Stimulated activated CD8-positive, alpha-beta memory T cell treated with anti-CD3 and anti-CD28 coated beads, Interleukin-4, amount 100 ng/mL, for 24 hours (primary cell): ENCODE measurements around the gene SPINK5.
"Not testable (repeated sequence)": the region's sequence is repeated elsewhere in the genome, so short reads cannot be mapped to it uniquely, and the experiment has no call there.

Source experiments
- DNase-seq: peaks from one replicate; pipeline ENCODE4 v3.0.0-alpha.2; 2020; ENCODE audit warnings: low read depth

SPINK5 gene

GRCh38 chr5:148063861-148064260 is at the start of gene SPINK5:
SPINK5 (plus strand) TSS chr5:148063980; CDS start chr5:148064045, 65 bp downstream.
- DNase-seq = no peak

- no peak for DNase-seq
Measured at GRCh38 chr5:148014276-148014675, 49.5 kb upstream of the SPINK5 start.

- no peak for DNase-seq
Measured at GRCh38 chr5:148020257-148020988, 43.4 kb upstream of the SPINK5 start.

- DNase-seq = no peak
Measured at GRCh38 chr5:148027505-148027904, 36.3 kb upstream of the SPINK5 start.

- no peak for DNase-seq
Measured at GRCh38 chr5:148029131-148029530, 34.6 kb upstream of the SPINK5 start.

GRCh38 chr5:148033134-148033533 is 30.6 kb upstream of the SPINK5 start:
- DNase-seq = no peak

- DNase-seq = no peak
Measured at GRCh38 chr5:148035676-148036075, 28.1 kb upstream of the SPINK5 start.

GRCh38 chr5:148042881-148043280 is 20.9 kb upstream of the SPINK5 start:
- no peak for DNase-seq

- DNase-seq = no peak
Measured at GRCh38 chr5:148043705-148044104, 20.1 kb upstream of the SPINK5 start.

- DNase-seq = not testable (repeated sequence)
Measured at GRCh38 chr5:148055160-148055559, 8.6 kb upstream of the SPINK5 start.

GRCh38 chr5:148060309-148060708 is 3.5 kb upstream of the SPINK5 start:
- no peak for DNase-seq

- no peak for DNase-seq
Measured at GRCh38 chr5:148060881-148061280, 2.9 kb upstream of the SPINK5 start.

- no peak for DNase-seq
Measured at GRCh38 chr5:148070621-148071020, 6.8 kb downstream of the SPINK5 start.

- no peak for DNase-seq
Measured at GRCh38 chr5:148072207-148072606, 8.4 kb downstream of the SPINK5 start.

GRCh38 chr5:148075529-148075928 is 11.7 kb downstream of the SPINK5 start:
- DNase-seq = no peak

GRCh38 chr5:148083203-148083602 is 19.4 kb downstream of the SPINK5 start:
- DNase-seq = no peak

GRCh38 chr5:148084269-148084668 is 20.5 kb downstream of the SPINK5 start:
- no peak for DNase-seq

- DNase-seq = no peak
Measured at GRCh38 chr5:148085310-148085709, 21.5 kb downstream of the SPINK5 start.

- DNase-seq = no peak
Measured at GRCh38 chr5:148085977-148086705, 22.4 kb downstream of the SPINK5 start.

- no peak for DNase-seq
Measured at GRCh38 chr5:148090146-148090772, 26.5 kb downstream of the SPINK5 start.

GRCh38 chr5:148090773-148091250 is 27.0 kb downstream of the SPINK5 start:
- DNase-seq = no peak

- no peak for DNase-seq
Measured at GRCh38 chr5:148091991-148092964, 28.5 kb downstream of the SPINK5 start.
